MM.1S (cell line): ENCODE data around the gene ACAT2.
"Not testable (repeated sequence)": the region's sequence is repeated elsewhere in the genome, so short reads cannot be mapped to it uniquely, and the experiment has no call there.

Source experiments
- DNase-seq: peaks from one replicate; pipeline ENCODE4 v3.0.0-alpha.2; 2015
- H2AFZ ChIP-seq: fragments of 300-600 bp; sonication (generic); 2 replicates; pipeline ENCODE4 v1.6.0; 2016; ENCODE audit warnings: antibody characterized with exemption, low read length
- H3F3A ChIP-seq: fragments of 300-600 bp; sonication (generic); 2 replicates; pipeline ENCODE4 v1.6.1; 2016; ENCODE audit warnings: mild to moderate bottlenecking, antibody characterized with exemption, low read length, moderate library complexity, mixed read lengths; ENCODE audit not compliant: insufficient read depth
- H3K27ac ChIP-seq: fragments of 300-600 bp; sonication (generic); 2 replicates; pipeline ENCODE4 v1.5.1; 2016; ENCODE audit warnings: mild to moderate bottlenecking, low read length
- H3K27me3 ChIP-seq: fragments of 300-600 bp; sonication (generic); replicated peaks from 2 replicates; pipeline ENCODE4 v1.6.0; 2016; ENCODE audit warnings: low read length; ENCODE audit not compliant: insufficient read depth
- H3K36me3 ChIP-seq: fragments of 300-600 bp; sonication (generic); replicated peaks from 2 replicates; pipeline ENCODE4 v1.6.1; 2016; ENCODE audit warnings: mild to moderate bottlenecking, low read length, mixed read lengths; ENCODE audit not compliant: insufficient read depth
- H3K4me1 ChIP-seq: fragments of 300-600 bp; sonication (generic); 2 replicates; pipeline ENCODE4 v1.6.1; 2016; ENCODE audit warnings: low read length, mixed read lengths
- H3K4me2 ChIP-seq: fragments of 300-600 bp; sonication (generic); 2 replicates; pipeline ENCODE4 v1.6.0; 2016; ENCODE audit warnings: low read depth, low read length
- H3K4me3 ChIP-seq: fragments of 300-600 bp; sonication (generic); 2 replicates; pipeline ENCODE4 v1.5.1; 2016; ENCODE audit warnings: low read length, mixed read lengths
- H3K79me2 ChIP-seq: fragments of 300-600 bp; sonication (generic); 2 replicates; pipeline ENCODE4 v1.6.1; 2016; ENCODE audit warnings: mixed run types, low read length, mixed read lengths
- H3K9ac ChIP-seq: fragments of 300-600 bp; sonication (generic); 2 replicates; pipeline ENCODE4 v1.6.1; 2016; ENCODE audit warnings: low read length, mixed read lengths
- H3K9me2 ChIP-seq: fragments of 300-600 bp; sonication (generic); replicated peaks from 2 replicates; pipeline ENCODE4 v1.6.1; 2016; ENCODE audit warnings: mild to moderate bottlenecking, low read length, mixed read lengths; ENCODE audit not compliant: insufficient read depth
- H3K9me3 ChIP-seq: fragments of 300-600 bp; sonication (generic); replicated peaks from 2 replicates; pipeline ENCODE4 v1.6.1; 2016; ENCODE audit warnings: mild to moderate bottlenecking, low read length, mixed read lengths; ENCODE audit not compliant: insufficient read depth
- H4K20me1 ChIP-seq: fragments of 300-600 bp; sonication (generic); 2 replicates; pipeline ENCODE4 v1.6.1; 2016; ENCODE audit warnings: mild to moderate bottlenecking, low read length, moderate library complexity, mixed read lengths; ENCODE audit not compliant: insufficient read depth
- CTCF ChIP-seq: fragments of 300-600 bp; sonication (generic); IDR thresholded peaks from 2 replicates; pipeline ENCODE4 v1.5.1; 2016; ENCODE audit warnings: antibody characterized with exemption, low read length, mixed read lengths
- EZH2 ChIP-seq: fragments of 300-600 bp; sonication (generic); optimal IDR thresholded peaks from 2 replicates; pipeline ENCODE3; 2017; ENCODE audit warnings: low read depth, mild to moderate bottlenecking, antibody characterized with exemption, low read length, mixed read lengths
- EZH2phosphoT487 ChIP-seq: fragments of 300-600 bp; sonication (generic); IDR thresholded peaks from 2 replicates; pipeline ENCODE4 v1.6.1; 2018; ENCODE audit warnings: antibody characterized with exemption, low read length

Gene ACAT2

GRCh38 chr6:159790149-159790955, 28.5 kb downstream of the ACAT2 start, which contains the start of gene MRPL18:
Gene MRPL18, plus strand, starts transcription at chr6:159790467. Its CDS starts 121 bp downstream, at chr6:159790588.
- Histone ChIP-seq H3K27ac (peak within 1 kb of the TSS; percentile 72; the same call in 1 of the 2 replicates), H3K4me3 (peak within 1 kb of the TSS; percentile 77), H4K20me1 (no peaks in the 10 kb centered on the region), H3K79me2 (peaks cover 79% of the 10 kb centered on the region), H3K36me3 (no peaks in the 10 kb centered on the region; the same call in 1 of the 2 replicates), H3K9me2 (no peaks in the 10 kb centered on the region), H3K27me3 (no peaks in the 10 kb centered on the region), H3K4me1 (0 out of 2 replicates have a peak, but pooled peaks cover 4% of the 10 kb centered on the region), H3K4me2 (peak within 1 kb of the TSS; percentile 71), H3F3A (peaks cover 9% of the 10 kb centered on the region; the same call in 1 of the 2 replicates), H3K9ac (peak within 1 kb of the TSS; percentile 78), H3K9me3 (no peaks in the 10 kb centered on the region), H2AFZ (peak within 1 kb of the TSS; percentile 84)
- DNase-seq = peak; percentile 90
- TF ChIP-seq CTCF (no peak), EZH2 (no peak), EZH2phosphoT487 (no peak)

GRCh38 chr6:159790956-159791598, 29.2 kb downstream of the ACAT2 start:
- no peaks in the 10 kb centered on the region for H4K20me1 ChIP-seq
- no peak for DNase-seq

GRCh38 chr6:159794976-159795375, 33.1 kb downstream of the ACAT2 start:
- H4K20me1 ChIP-seq, H3K4me3 ChIP-seq, H3K4me2 ChIP-seq, H3K36me3 ChIP-seq, H3F3A ChIP-seq, DNase-seq, H2AFZ ChIP-seq, H3K9ac ChIP-seq, H3K27me3 ChIP-seq, H3K9me2 ChIP-seq, H3K4me1 ChIP-seq, H3K27ac ChIP-seq, H3K9me3 ChIP-seq: not testable (repeated sequence)
- peaks cover 38% of the 10 kb centered on the region for H3K79me2 ChIP-seq

More at GRCh38 chr6:159790956-159791598, 29.2 kb downstream of the ACAT2 start:
- no peaks in the 10 kb centered on the region for H3K9me3 ChIP-seq
- TF ChIP-seq EZH2 (no peak), CTCF (no peak)
- H2AFZ ChIP-seq = no peak overlapping the region; the same call in 1 of the 2 replicates
- H3K36me3 ChIP-seq = no peaks in the 10 kb centered on the region; the same call in 1 of the 2 replicates
- H3K4me1 ChIP-seq = 0 out of 2 replicates have a peak, but pooled peaks cover 4% of the 10 kb centered on the region
- peak overlapping the region; percentile 78 for H3K9ac ChIP-seq
- peak overlapping the region; percentile 71 for H3K4me2 ChIP-seq
- H3K4me3 ChIP-seq = peak overlapping the region; percentile 77
- H3F3A ChIP-seq = peaks cover 9% of the 10 kb centered on the region; the same call in 1 of the 2 replicates
- H3K79me2 ChIP-seq = peaks cover 72% of the 10 kb centered on the region
- H3K27me3 ChIP-seq = no peaks in the 10 kb centered on the region
- H3K27ac ChIP-seq = peak overlapping the region; percentile 72; the same call in 1 of the 2 replicates
- H3K9me2 ChIP-seq = no peaks in the 10 kb centered on the region
